DND-41 (cell line): ENCODE results near the gene ARID3A.

Experiments used
- EZH2 ChIP-seq: IDR thresholded peaks from 3 replicates; pipeline ENCODE4 v1.6.1; 2012; ENCODE audit warnings: borderline replicate concordance, low read depth, mild to moderate bottlenecking, moderate library complexity, low read length, inconsistent platforms; ENCODE audit not compliant: severe bottlenecking
- TF ChIP-seq, protein P1 (sequence below): IDR thresholded peaks from 2 replicates; pipeline ENCODE4 v1.5.1; 2012; ENCODE audit warnings: borderline replicate concordance, low read length, moderate library complexity, mild to moderate bottlenecking; ENCODE audit not compliant: poor library complexity, severe bottlenecking; ENCODE audit errors: extremely low read depth

DNA sequence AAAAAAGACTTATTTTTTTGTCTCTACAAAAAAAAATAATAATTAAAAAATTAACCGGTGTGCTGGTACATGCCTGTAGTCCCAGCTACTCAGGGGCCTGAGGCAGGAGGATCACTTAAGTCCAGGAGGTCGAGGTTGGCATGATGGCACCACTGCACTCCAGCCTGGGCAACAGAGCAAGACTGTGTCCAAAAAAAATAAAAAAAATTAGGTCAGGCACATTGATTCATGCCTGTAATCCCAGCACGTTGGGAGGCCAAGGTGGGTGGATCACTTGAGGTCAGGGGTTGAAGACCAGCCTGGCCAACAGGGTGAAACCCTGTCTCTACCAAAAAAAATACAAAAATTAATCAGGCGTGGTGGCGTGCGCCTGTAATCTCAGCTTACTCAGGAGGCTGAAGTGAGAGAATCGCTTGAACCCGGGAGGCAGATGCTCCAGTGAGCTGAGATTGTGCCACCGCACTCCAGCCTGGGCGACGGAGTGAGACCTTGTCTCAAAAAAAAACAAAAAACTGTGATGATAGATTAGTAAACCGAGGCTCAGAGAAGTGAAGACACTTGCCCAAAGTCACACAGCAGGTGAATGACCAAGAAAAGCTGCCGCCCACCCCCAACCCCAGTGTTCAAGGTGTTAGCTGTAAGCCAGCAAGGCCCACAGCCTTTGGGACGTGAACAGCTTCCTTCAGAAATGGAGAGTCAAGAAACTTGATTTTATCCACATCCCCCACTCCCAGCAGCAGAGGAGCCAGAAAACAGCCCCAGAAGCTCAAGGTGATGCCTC, 23.2 kb upstream of the ARID3A start:
- no peak for TF ChIP-seq EZH2
- TF ChIP-seq, protein P1, sequence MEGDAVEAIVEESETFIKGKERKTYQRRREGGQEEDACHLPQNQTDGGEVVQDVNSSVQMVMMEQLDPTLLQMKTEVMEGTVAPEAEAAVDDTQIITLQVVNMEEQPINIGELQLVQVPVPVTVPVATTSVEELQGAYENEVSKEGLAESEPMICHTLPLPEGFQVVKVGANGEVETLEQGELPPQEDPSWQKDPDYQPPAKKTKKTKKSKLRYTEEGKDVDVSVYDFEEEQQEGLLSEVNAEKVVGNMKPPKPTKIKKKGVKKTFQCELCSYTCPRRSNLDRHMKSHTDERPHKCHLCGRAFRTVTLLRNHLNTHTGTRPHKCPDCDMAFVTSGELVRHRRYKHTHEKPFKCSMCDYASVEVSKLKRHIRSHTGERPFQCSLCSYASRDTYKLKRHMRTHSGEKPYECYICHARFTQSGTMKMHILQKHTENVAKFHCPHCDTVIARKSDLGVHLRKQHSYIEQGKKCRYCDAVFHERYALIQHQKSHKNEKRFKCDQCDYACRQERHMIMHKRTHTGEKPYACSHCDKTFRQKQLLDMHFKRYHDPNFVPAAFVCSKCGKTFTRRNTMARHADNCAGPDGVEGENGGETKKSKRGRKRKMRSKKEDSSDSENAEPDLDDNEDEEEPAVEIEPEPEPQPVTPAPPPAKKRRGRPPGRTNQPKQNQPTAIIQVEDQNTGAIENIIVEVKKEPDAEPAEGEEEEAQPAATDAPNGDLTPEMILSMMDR, result no peak
